Measurements from ENCODE around the gene HTATIP2.

- TF ChIP-seq CTCF (IDR thresholded peaks at IDR 0.05 in 2 of 3, conservative IDR thresholded peaks at IDR 0.05 in 1 of 3; ENCODE audit: borderline replicate concordance in 1 of 3, insufficient read depth in 1 of 3, low read depth in 2 of 3, low read length in 2 of 3) (no peak), EZH2 (IDR thresholded peaks at IDR 0.05) (no peak), RAD21 (IDR thresholded peaks at IDR 0.05; ENCODE audit: low read depth) (no peak), POLR2A (IDR thresholded peaks at IDR 0.05; ENCODE audit: borderline replicate concordance, extremely low read depth, insufficient read depth, insufficient read length) (no peak)
Measured at GRCh38 chr11:20429216-20429615, 65.7 kb downstream of the HTATIP2 start.
